Gastrocnemius medialis (tissue), 4 donors: ENCODE measurements around the gene MINK1.

ENCODE experiments used
- POLR2A ChIP-seq, 2 donors: fragments of 450-650 bp; IDR thresholded peaks; one replicate each; pipeline ENCODE4 v1.6.1; 2017; ENCODE audit warnings: antibody characterized with exemption in 2 of 2, mild to moderate bottlenecking in 2 of 2, moderate library complexity in 2 of 2
- TF ChIP-seq, protein P1 (sequence below), 5 experiments: fragments of 450-650 bp in 3 of 5; fragments of 200-600 bp in 2 of 5; sonication (generic) in 2 of 5; IDR thresholded peaks in 4 of 5; conservative IDR thresholded peaks in 1 of 5; 1 replicate in 4 of 5; 2 replicates in 1 of 5; pipeline ENCODE4 v1.5.1; 2016 to 2019; ENCODE audit warnings: antibody characterized with exemption in 5 of 5, mild to moderate bottlenecking in 3 of 5, moderate library complexity in 3 of 5

- TF ChIP-seq, protein P1, sequence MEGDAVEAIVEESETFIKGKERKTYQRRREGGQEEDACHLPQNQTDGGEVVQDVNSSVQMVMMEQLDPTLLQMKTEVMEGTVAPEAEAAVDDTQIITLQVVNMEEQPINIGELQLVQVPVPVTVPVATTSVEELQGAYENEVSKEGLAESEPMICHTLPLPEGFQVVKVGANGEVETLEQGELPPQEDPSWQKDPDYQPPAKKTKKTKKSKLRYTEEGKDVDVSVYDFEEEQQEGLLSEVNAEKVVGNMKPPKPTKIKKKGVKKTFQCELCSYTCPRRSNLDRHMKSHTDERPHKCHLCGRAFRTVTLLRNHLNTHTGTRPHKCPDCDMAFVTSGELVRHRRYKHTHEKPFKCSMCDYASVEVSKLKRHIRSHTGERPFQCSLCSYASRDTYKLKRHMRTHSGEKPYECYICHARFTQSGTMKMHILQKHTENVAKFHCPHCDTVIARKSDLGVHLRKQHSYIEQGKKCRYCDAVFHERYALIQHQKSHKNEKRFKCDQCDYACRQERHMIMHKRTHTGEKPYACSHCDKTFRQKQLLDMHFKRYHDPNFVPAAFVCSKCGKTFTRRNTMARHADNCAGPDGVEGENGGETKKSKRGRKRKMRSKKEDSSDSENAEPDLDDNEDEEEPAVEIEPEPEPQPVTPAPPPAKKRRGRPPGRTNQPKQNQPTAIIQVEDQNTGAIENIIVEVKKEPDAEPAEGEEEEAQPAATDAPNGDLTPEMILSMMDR (IDR thresholded peaks at IDR 0.05 in 4 of 5, conservative IDR thresholded peaks at IDR 0.05 in 1 of 5), result no peak
- TF ChIP-seq POLR2A (IDR thresholded peaks at IDR 0.05), result no peak
Measured at GRCh38 chr17:4833941-4834680, 971 bp downstream of the MINK1 start.
